Left ventricle myocardium inferior (tissue), 1 donor: ENCODE results near the gene KCND2. TPM values are rescaled to one million over a fixed set of nuclear protein-coding genes. Genes with fewer than 3 reads are reported as not detected.

Experiments
- DNase-seq: peaks from one replicate; pipeline ENCODE4 v3.0.0-alpha.2; 2020
- H3K27ac ChIP-seq: fragments of 200-600 bp; replicated peaks from 2 replicates; pipeline ENCODE4 v1.8.0; 2021
- H3K27me3 ChIP-seq: fragments of 200-600 bp; 2 replicates; pipeline ENCODE4 v1.8.0; 2021; ENCODE audit warnings: low read depth
- H3K36me3 ChIP-seq: fragments of 200-600 bp; 2 replicates; pipeline ENCODE4 v1.8.0; 2021
- H3K4me1 ChIP-seq: fragments of 200-600 bp; 2 replicates; pipeline ENCODE4 v1.8.0; 2021
- H3K4me3 ChIP-seq: fragments of 200-600 bp; 2 replicates; pipeline ENCODE4 v1.8.0; 2021; ENCODE audit warnings: mild to moderate bottlenecking, moderate library complexity
- H3K9me3 ChIP-seq: fragments of 200-600 bp; replicated peaks from 2 replicates; pipeline ENCODE4 v1.8.0; 2021
- CTCF ChIP-seq: fragments of 200-600 bp; IDR thresholded peaks from 2 replicates; pipeline ENCODE4 v1.8.0; 2021; ENCODE audit warnings: antibody characterized with exemption, mild to moderate bottlenecking, borderline replicate concordance
- intact Hi-C: fragments of 100-400 bp; cut with micrococcal nuclease; formaldehyde crosslinking; loops from one replicate; pipeline ENCODE4 v1.11.0; 2022
- total RNA-seq: library from RNA; stranded (reverse); fragmentation: NEBNext Ultra II Directional; extraction: Animal tissue kit (Norgen Biotek cat#: 25700); gene quantifications from one replicate; pipeline ENCODE4 v1.2.1, GENCODE V29; 2021
- donor health status: DM: no; HTN: yes; CAD: no; lungs with severe emphysema.

The KCND2 gene
- total RNA-seq, 1 donor from 2014 or later: not detected

- no peaks in the 10 kb centered on the region for H3K36me3 ChIP-seq
- intact Hi-C loops: no loop called here
- TF ChIP-seq CTCF: no peak
These were observed 35.1 kb downstream of the KCND2 start for GRCh38 chr7:120307991-120308545.

GRCh38 chr7:120311028-120311788 lies 38.2 kb downstream of the KCND2 start:
- Histone ChIP-seq H3K4me3 (no peak overlapping the region), H3K27me3 (no peaks in the 10 kb centered on the region), H3K36me3 (no peaks in the 10 kb centered on the region), H3K27ac (no peak overlapping the region), H3K9me3 (no peaks in the 10 kb centered on the region), H3K4me1 (no peaks in the 10 kb centered on the region)
- TF ChIP-seq CTCF: no peak
- no peak for DNase-seq
- intact Hi-C loops: no loop called here

More at GRCh38 chr7:120307991-120308545, 35.1 kb downstream of the KCND2 start:
- no peak for DNase-seq
- Histone ChIP-seq H3K27me3 (no peaks in the 10 kb centered on the region), H3K4me3 (no peak overlapping the region), H3K9me3 (no peaks in the 10 kb centered on the region), H3K4me1 (no peaks in the 10 kb centered on the region), H3K27ac (no peak overlapping the region)

DNA sequence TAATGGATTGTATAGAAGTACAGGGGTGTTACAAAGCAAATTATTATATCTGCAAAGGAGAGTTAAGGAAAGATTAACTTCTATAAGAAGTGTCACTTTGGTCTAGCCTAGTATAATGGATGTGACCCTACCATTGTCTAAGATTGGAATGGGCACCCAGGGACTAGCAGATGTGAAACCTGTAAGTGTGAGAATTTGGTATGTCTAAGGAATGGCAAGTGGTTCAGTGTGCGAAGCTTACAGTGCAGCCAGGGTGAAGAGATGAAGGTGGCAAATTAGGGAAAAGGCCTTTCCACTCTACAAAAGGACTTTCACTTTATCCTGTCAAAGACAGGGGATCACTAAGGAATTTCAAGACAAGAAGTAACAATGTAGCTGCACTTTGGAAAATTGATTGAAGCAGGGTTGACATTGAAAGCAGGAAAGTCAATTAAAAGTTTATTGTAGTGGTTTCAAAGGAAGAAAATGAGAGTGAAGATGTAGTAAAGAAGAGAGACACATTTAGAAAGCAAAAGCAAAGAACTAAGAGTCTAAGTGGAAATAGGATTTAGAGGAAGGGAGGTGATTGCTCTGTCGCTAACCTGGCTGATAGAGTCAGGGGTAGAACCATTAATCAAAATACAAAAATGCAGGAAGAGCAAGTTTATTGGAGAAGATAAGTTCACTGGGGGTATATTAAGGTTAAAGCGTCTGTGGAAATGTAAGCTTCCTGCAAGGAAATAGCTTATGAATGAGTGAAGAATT lies 47.4 kb downstream of the KCND2 start:
- H3K27me3 ChIP-seq: no peaks in the 10 kb centered on the region

DNA sequence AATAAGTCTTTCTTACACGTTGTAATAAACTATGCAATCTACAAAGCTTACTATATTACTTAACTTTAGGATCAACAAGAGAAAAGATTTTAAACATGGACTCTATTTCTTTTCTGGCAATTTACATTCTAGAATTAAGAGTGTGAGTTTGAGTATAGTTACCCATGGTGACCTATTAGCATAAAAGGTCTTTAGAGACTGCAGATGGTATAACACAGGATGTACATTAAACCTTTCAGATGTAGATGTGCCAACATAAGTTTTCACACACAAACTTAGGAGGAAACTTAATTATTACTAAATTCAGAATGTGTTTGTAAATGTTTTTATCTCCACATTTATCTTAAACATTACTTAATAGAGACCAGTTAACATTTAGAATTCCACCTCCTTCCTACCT lies 54.1 kb downstream of the KCND2 start:
- H3K27me3 ChIP-seq: no peaks in the 10 kb centered on the region
- H3K36me3 ChIP-seq: no peaks in the 10 kb centered on the region
- H3K27ac ChIP-seq: no peak overlapping the region
- intact Hi-C loops: no loop called here
- no peaks in the 10 kb centered on the region for H3K4me1 ChIP-seq
- TF ChIP-seq CTCF: no peak
- no peaks in the 10 kb centered on the region for H3K9me3 ChIP-seq
- no peak overlapping the region for H3K4me3 ChIP-seq
- no peak for DNase-seq

More for the DNA sequence above, 47.4 kb downstream of the KCND2 start:
- H3K27ac ChIP-seq: no peak overlapping the region
- no peaks in the 10 kb centered on the region for H3K36me3 ChIP-seq
- peaks cover 8% of the 10 kb centered on the region for H3K9me3 ChIP-seq
- no peak for DNase-seq
- intact Hi-C loops: no loop called here
- H3K4me1 ChIP-seq: no peaks in the 10 kb centered on the region
- H3K4me3 ChIP-seq: no peak overlapping the region
- TF ChIP-seq CTCF: no peak

DNA sequence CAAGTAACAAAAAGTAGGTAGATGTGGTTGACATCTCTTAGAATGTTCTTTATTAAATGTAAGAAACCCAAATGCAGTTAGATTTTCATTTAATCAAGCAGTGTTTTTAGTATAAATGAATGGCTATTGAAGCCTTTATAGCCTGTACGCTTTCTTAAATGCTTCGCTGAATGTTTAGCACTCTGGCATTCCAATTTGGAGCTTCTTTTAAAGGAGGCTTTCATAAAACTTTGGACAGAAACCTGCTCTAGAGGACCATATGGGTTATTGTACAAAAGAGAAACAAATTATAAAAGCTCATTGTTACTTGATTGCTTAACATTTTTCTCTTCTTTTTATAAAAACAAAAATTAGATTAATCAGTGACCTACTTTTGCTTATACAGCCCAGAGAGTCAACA lies 59.5 kb downstream of the KCND2 start:
- Histone ChIP-seq H3K4me3 (no peak overlapping the region), H3K36me3 (no peaks in the 10 kb centered on the region), H3K9me3 (no peaks in the 10 kb centered on the region), H3K27ac (no peak overlapping the region), H3K27me3 (no peaks in the 10 kb centered on the region), H3K4me1 (no peaks in the 10 kb centered on the region)
- TF ChIP-seq CTCF: no peak
- intact Hi-C loops: no loop called here
- no peak for DNase-seq
